ENCODE data around the gene ARID1A. TPM values are rescaled to one million over a fixed set of nuclear protein-coding genes. Genes with fewer than 3 reads are reported as not detected.
A peak's percentile ranks its signal among the peaks of the same experiment; 100 is the strongest.

ARID1A gene
- total and polyA plus RNA-seq, 9 of the 15 experiments (the other 6 are each of a cell fraction or from before 2014, with no cell fraction given) = 8.3 to 88.3 (median 22.5) TPM

- TF ChIP-seq VEZF1 (CRISPR knock-in tag; IDR thresholded peaks at IDR 0.05) (peak; percentile 72), CREB3L1 (IDR thresholded peaks at IDR 0.05; ENCODE audit: borderline replicate concordance, low read depth) (no peak), JUND (IDR thresholded peaks at IDR 0.05; ENCODE audit: borderline replicate concordance, low read depth, low read length) (no peak), JUND (tag; IDR thresholded peaks at IDR 0.05; ENCODE audit: borderline replicate concordance, low read depth, low read length) (peak; percentile 20; the same call in 1 of the 3 replicates), CGGBP1 (CRISPR knock-in tag; IDR thresholded peaks at IDR 0.05) (no peak), ZFP1 (CRISPR knock-in tag; IDR thresholded peaks at IDR 0.05) (no peak), RBM34 (IDR thresholded peaks at IDR 0.05; ENCODE audit: borderline replicate concordance, insufficient read depth, low read length) (no peak), CHD2 (IDR thresholded peaks at IDR 0.05; ENCODE audit: low read depth, low read length) (no peak), MEF2A (IDR thresholded peaks at IDR 0.05; ENCODE audit: control insufficient read depth, low read depth, low read length) (no peak), ZNF76 (CRISPR knock-in tag; IDR thresholded peaks at IDR 0.05; ENCODE audit: borderline replicate concordance) (no peak), ZBTB9 (CRISPR knock-in tag; IDR thresholded peaks at IDR 0.05) (no peak), SAFB (IDR thresholded peaks at IDR 0.05; ENCODE audit: borderline replicate concordance, low read depth, low read length) (no peak), CHD4 (IDR thresholded peaks at IDR 0.05; ENCODE audit: insufficient read depth, insufficient replicate concordance, low read depth, low read length, poor library complexity, severe bottlenecking) (no peak), TCFL5 (CRISPR knock-in tag; conservative IDR thresholded peaks at IDR 0.05) (no peak), SMAD1 (IDR thresholded peaks at IDR 0.05; ENCODE audit: low read depth, low read length, partially characterized antibody) (no peak), ARID2 (IDR thresholded peaks at IDR 0.05) (no peak), KHSRP (IDR thresholded peaks at IDR 0.05) (no peak), MCM2 (IDR thresholded peaks at IDR 0.05; ENCODE audit: low read depth) (no peak), BCL6 (CRISPR knock-in tag; IDR thresholded peaks at IDR 0.05) (no peak), ZNF347 (CRISPR knock-in tag; IDR thresholded peaks at IDR 0.05; ENCODE audit: low read depth) (no peak), MECOM (CRISPR knock-in tag; IDR thresholded peaks at IDR 0.05) (no peak)
Observed at GRCh38 chr1:26826261-26827105, 130.7 kb downstream of the ARID1A start, which contains the start of gene ZDHHC18 (continued).

Measured in K562 (cell line).